HUES64 (cell line): Measurements from ENCODE around the gene RTP2.

ENCODE experiments used
- H3K27ac ChIP-seq: 2 replicates; pipeline ENCODE4 v1.7.0; 2013; ENCODE audit warnings: low read depth, low read length, inconsistent platforms
- H3K27me3 ChIP-seq: 2 replicates; pipeline ENCODE4 v1.6.1; 2013; ENCODE audit warnings: mild to moderate bottlenecking, low read length; ENCODE audit not compliant: insufficient read depth
- H3K36me3 ChIP-seq: 2 replicates; pipeline ENCODE4 v1.6.1; 2013; ENCODE audit warnings: mild to moderate bottlenecking, low read length; ENCODE audit not compliant: insufficient read depth
- H3K4me1 ChIP-seq: 2 replicates; pipeline ENCODE4 v1.6.1; 2013; ENCODE audit warnings: mild to moderate bottlenecking, low read length, moderate library complexity; ENCODE audit not compliant: insufficient read depth
- H3K4me3 ChIP-seq: 2 replicates; pipeline ENCODE4 v1.5.1; 2013; ENCODE audit warnings: mild to moderate bottlenecking, low read length, moderate library complexity
- H3K9ac ChIP-seq: 2 replicates; pipeline ENCODE4 v1.6.1; 2013; ENCODE audit warnings: mild to moderate bottlenecking, low read depth, low read length
- H3K9me3 ChIP-seq: 2 replicates; pipeline ENCODE4 v1.6.1; 2013; ENCODE audit warnings: low read depth, low read length; ENCODE audit not compliant: insufficient read depth
- WGBS: fragments of 150-250, 120-280 bp; methylation state at CpG from one replicate; pipeline ENCODE4 v1.1.7; 2013; ENCODE audit warnings: missing lambda C conversion rate; 5-methylcytosine and 5-hydroxymethylcytosine counted together

The RTP2 gene

GRCh38 chr3:187743195-187744141, 41.1 kb upstream of the RTP2 start:
- Histone ChIP-seq H3K4me1 (peaks cover 25% of the 10 kb centered on the region), H3K36me3 (no peaks in the 10 kb centered on the region), H3K4me3 (peak overlapping the region; percentile 86), H3K9me3 (no peaks in the 10 kb centered on the region), H3K27ac (no peak overlapping the region), H3K27me3 (peaks cover 25% of the 10 kb centered on the region), H3K9ac (peak overlapping the region; percentile 94)
- WGBS = 3% methylated on average over 41 of the region's 45 CpGs

- 68% methylated on average over 10 of the region's 13 CpGs for WGBS
- Histone ChIP-seq H3K36me3 (no peaks in the 10 kb centered on the region), H3K9ac (no peak overlapping the region), H3K27me3 (peaks cover 26% of the 10 kb centered on the region), H3K27ac (no peak overlapping the region), H3K9me3 (no peaks in the 10 kb centered on the region), H3K4me3 (peak overlapping the region; percentile 17; the same call in 1 of the 2 replicates), H3K4me1 (peaks cover 18% of the 10 kb centered on the region)
Measured at GRCh38 chr3:187742351-187743171, 40.2 kb upstream of the RTP2 start.

DNA sequence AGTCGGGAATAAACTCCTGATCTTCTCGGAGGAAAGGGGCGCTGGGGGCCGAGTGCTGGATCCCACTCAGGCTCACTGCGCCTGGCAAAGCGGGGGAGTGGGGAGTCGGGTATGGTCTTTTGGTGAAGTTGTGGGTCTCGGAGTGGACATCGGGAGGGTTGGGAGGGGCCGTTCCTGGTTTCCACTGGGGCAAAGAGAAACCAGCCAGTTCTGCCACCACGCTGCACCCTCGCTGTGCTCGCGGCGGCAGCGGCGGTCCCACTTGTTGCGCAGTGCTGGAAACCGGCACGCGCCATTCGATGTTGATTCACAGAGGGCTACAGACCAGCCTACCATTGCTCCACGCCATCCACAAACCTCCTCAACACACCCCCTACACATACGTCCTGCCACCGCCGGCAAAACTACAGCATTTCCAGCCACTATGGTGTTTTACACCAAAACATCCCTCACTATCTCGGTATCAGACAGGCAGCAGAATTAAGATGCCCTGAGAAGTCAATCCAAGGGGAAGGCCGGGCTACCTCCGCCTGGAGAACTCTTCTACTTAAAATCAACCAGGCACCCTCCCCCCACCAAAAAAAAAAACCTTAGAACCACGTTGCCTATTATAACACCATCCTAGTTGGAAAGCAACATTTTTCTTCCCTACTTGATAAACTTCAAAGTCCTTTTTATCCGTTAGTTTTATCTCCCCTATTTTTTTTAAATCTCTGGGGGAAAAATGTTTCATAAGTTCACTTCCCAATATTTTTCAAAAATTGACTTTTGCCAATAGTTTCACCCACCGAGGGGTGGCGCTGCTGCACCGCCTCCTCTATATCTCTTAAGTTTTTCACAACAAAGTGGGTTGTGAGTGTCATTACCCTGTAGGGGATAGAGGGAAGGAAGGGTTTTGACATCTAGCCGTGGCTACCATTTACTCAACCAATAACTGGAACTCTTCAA, 39.3 kb upstream of the RTP2 start:
- no peaks in the 10 kb centered on the region for H3K36me3 ChIP-seq
- peaks cover 16% of the 10 kb centered on the region; the same call in 1 of the 2 replicates for H3K4me1 ChIP-seq
- 1% methylated on average over 35 of the region's 35 CpGs for WGBS
- peaks cover 35% of the 10 kb centered on the region for H3K27me3 ChIP-seq
- no peak overlapping the region for H3K27ac ChIP-seq
- H3K9ac ChIP-seq = peak overlapping the region; percentile 13; the same call in 1 of the 2 replicates
- peak overlapping the region; percentile 61 for H3K4me3 ChIP-seq
- no peaks in the 10 kb centered on the region for H3K9me3 ChIP-seq

DNA sequence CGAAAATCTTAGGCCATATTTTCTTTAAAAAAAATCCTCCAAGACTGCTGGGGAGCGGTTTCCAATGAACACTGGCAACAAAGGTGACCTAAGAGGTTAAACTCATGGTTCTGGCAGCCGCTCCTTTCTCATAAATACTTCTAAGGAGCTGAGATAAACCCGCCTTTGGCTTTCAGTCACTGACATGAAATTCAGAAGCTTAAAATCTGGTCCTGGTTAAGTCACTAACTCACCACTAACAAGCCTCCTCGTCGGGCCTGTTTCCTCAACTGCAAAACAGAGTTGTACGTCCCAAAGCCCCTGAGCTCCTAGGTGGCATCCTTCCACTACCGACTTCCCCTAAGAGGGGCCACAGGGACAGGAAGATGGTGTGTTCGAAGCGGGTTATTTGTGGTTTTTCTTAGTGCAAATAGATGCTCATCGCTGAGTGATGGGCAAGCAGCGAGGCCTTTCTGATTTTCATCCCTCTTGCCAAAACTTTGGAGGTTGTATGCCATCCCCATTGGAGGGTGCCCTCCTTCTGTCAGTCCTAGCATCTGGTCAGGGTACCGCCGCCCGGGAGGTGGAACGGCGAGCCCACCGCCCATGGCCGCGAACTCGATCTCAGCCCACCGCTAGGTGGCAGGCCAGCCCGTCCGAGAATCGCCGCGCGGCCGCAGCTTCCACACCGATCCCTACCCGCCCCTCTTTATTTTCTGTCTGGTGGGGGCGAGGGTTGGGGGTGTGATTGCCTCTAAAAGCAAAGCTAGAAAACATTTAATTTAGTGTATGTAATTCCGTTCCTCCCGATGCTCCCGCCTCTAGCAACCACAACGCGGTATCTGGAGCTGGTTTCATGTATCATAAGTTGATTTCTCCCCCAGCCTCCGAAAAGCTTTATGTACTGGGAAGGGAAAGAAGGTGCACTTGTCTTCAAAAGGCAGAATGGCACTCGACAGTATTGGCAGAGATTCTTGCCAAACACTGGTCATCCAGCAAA, 38.4 kb upstream of the RTP2 start:
- Histone ChIP-seq H3K9me3 (no peaks in the 10 kb centered on the region), H3K27ac (no peak overlapping the region; the same call in 1 of the 2 replicates), H3K9ac (peak overlapping the region; percentile 72), H3K36me3 (no peaks in the 10 kb centered on the region), H3K4me3 (peak overlapping the region; percentile 61), H3K4me1 (peaks cover 25% of the 10 kb centered on the region), H3K27me3 (peaks cover 44% of the 10 kb centered on the region)
- 7% methylated on average over 31 of the region's 39 CpGs for WGBS

- H3K4me1 ChIP-seq = peaks cover 26% of the 10 kb centered on the region
- H3K27me3 ChIP-seq = peaks cover 44% of the 10 kb centered on the region
- H3K9ac ChIP-seq = peak overlapping the region; percentile 72
- no peaks in the 10 kb centered on the region for H3K9me3 ChIP-seq
- WGBS = 2% methylated on average over 51 of the region's 53 CpGs
- H3K36me3 ChIP-seq = no peaks in the 10 kb centered on the region
- H3K27ac ChIP-seq = peak overlapping the region; percentile 57; the same call in 1 of the 2 replicates
- H3K4me3 ChIP-seq = peak overlapping the region; percentile 61
Measured at GRCh38 chr3:187739561-187740332, 37.4 kb upstream of the RTP2 start.

DNA sequence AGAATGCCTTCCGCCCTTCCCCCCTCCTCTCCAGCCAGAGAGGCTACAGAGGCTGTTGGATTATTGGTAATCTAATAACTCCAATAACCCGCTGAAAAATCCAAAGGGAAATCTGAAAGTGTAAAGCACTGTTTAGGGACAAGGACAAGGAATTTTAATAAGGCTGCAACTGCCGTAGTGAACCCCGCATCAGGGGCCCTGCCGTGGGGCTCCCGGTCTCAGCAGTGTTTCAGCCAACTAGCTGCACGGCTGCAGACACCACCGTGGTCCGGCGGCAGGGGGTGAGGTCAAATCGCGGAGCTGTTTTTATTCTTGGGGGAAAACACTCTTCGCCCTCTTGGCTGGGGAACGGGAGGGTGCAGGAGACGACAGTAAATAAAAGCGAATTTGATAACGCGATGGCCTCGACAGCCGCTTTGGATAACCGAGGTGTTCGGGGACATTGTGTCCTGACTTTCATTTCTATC, 36.8 kb upstream of the RTP2 start:
- Histone ChIP-seq H3K4me1 (peaks cover 26% of the 10 kb centered on the region), H3K27ac (peak overlapping the region; percentile 57; the same call in 1 of the 2 replicates), H3K9me3 (no peaks in the 10 kb centered on the region), H3K36me3 (no peaks in the 10 kb centered on the region), H3K27me3 (peaks cover 44% of the 10 kb centered on the region), H3K9ac (peak overlapping the region; percentile 72), H3K4me3 (peak overlapping the region; percentile 61)
- 1% methylated on average over 21 of the region's 22 CpGs for WGBS

DNA sequence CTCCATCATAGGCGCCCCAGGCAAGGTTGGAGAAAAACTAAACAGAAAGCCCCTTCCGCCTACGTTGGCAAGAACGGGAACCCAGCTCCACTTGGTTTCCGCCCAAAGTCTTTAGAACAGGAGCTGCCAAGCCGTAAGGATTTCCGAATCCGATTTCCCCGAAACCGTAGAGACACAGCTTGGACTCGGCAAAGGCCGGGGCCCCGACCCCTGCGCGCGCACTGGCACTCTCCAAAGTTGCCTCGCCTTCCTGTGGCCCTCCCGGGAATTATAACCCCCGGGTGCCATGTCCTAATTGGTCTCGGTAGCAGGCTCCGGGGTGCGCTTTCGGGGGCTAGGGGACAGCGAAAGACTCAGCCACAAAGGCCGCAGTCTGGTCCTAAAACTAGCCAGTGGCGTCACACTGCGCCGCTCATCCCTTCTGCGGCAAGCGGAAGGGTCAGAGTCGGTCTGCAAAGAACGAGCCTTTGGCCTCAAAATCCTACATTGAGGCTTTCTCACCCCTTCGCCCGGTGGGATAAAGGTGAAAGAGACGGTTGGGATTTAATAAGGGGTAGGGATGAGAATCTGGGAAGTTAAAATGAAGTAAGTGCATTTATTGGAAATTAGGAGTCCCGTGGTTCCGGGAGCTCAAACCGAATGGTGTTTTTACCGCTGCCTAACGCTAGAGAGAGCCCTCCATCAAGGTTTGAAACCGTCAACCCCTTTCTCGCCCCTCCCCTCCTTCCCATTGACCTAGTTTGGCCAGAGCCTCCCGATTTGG, 36.2 kb upstream of the RTP2 start:
- Histone ChIP-seq H3K4me1 (peaks cover 26% of the 10 kb centered on the region), H3K9ac (peak overlapping the region; percentile 60), H3K36me3 (peaks cover 3% of the 10 kb centered on the region; the same call in 1 of the 2 replicates), H3K4me3 (peak overlapping the region; percentile 61), H3K9me3 (no peaks in the 10 kb centered on the region), H3K27me3 (peaks cover 44% of the 10 kb centered on the region), H3K27ac (peak overlapping the region; percentile 74; the same call in 1 of the 2 replicates)
- under 1% methylated on average over 43 of the region's 43 CpGs for WGBS

DNA sequence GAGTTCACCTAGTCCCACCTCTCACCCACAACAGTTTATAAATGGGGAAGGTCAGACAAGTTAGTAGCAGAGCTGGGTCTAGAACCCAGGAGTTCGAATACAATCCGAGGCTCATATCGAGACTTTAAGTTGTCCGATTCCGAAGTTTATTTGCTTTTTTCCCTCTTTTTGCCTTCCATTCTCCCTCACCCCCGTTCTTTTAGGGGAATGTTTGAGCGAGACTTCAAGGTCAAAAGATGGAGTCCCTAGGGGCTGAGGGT, 35.6 kb upstream of the RTP2 start:
- Histone ChIP-seq H3K36me3 (peaks cover 8% of the 10 kb centered on the region; the same call in 1 of the 2 replicates), H3K27ac (peak overlapping the region; percentile 74; the same call in 1 of the 2 replicates), H3K9ac (peak overlapping the region; percentile 60), H3K4me3 (peak overlapping the region; percentile 61), H3K27me3 (peaks cover 44% of the 10 kb centered on the region), H3K9me3 (no peaks in the 10 kb centered on the region), H3K4me1 (peaks cover 26% of the 10 kb centered on the region)
- 3% methylated on average over 7 of the region's 7 CpGs for WGBS
